Measurements from ENCODE around the gene CST3. TPM values are rescaled to one million over a fixed set of nuclear protein-coding genes. Genes with fewer than 3 reads are reported as not detected.
"Not testable (repeated sequence)": the region's sequence is repeated elsewhere in the genome, so short reads cannot be mapped to it uniquely, and the experiment has no call there.

Gene CST3
- total RNA-seq, 1 experiment from 2014 or later = 331 TPM

DNA sequence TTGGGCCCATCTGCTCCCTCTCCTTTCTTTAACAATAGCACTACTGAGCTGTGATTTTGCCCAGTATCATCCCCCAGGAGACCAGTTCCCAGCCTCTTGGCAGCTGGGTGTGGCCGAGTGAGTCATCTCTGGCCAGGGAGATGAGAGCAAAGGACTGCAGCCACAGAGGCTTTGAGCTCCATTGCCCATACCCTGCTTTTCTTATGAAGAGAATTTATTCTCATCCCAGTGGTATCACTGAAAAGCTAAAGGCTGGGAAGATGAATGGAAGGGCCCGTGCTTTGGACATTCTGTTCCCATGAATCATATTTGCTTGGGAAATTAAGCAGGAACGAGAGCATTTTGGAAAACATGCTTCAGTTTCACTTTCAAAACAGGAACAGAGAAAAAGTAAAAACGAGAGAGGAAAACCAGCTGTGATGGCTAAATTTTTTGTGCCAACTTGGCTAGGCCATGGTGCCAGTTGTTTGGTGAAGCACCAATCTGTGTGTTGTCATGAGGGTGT lies 14.9 kb downstream of the CST3 start:
- ChIA-PET CTCF (no interaction called here), POLR2A (ENCODE audit: unreplicated experiment) (no interaction called here)
- H3K79me2 ChIP-seq (ENCODE audit: low read length) = no peaks in the 10 kb centered on the region
- peak; percentile 100 for ATAC-seq
- H4K20me1 ChIP-seq (ENCODE audit: low read length) = no peaks in the 10 kb centered on the region
- H3K4me1 ChIP-seq (ENCODE audit: insufficient read depth, low read length) = peaks cover 31% of the 10 kb centered on the region
- peak overlapping the region; percentile 72 for H3K4me3 ChIP-seq (ENCODE audit: low read length)
- peak overlapping the region; percentile 89 for H3K27ac ChIP-seq (ENCODE audit: low read length)
- H3K9ac ChIP-seq (ENCODE audit: low read length) = peak overlapping the region; percentile 77
- H3K9me2 ChIP-seq (replicated peaks; ENCODE audit: low read length) = no peaks in the 10 kb centered on the region
- H3F3A ChIP-seq (ENCODE audit: low read length, unreplicated experiment) = no peaks in the 10 kb centered on the region
- TSS peak; percentile 78 for BruUV-seq (replicated peaks)
- intact Hi-C loops (cut with micrococcal nuclease) = no loop called here
- H3K36me3 ChIP-seq (ENCODE audit: low read depth, low read length) = no peaks in the 10 kb centered on the region
- TF ChIP-seq, protein P1, sequence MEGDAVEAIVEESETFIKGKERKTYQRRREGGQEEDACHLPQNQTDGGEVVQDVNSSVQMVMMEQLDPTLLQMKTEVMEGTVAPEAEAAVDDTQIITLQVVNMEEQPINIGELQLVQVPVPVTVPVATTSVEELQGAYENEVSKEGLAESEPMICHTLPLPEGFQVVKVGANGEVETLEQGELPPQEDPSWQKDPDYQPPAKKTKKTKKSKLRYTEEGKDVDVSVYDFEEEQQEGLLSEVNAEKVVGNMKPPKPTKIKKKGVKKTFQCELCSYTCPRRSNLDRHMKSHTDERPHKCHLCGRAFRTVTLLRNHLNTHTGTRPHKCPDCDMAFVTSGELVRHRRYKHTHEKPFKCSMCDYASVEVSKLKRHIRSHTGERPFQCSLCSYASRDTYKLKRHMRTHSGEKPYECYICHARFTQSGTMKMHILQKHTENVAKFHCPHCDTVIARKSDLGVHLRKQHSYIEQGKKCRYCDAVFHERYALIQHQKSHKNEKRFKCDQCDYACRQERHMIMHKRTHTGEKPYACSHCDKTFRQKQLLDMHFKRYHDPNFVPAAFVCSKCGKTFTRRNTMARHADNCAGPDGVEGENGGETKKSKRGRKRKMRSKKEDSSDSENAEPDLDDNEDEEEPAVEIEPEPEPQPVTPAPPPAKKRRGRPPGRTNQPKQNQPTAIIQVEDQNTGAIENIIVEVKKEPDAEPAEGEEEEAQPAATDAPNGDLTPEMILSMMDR (conservative IDR thresholded peaks at IDR 0.05; ENCODE audit: low read depth, low read length) = no peak
- TF ChIP-seq EZH2 (IDR thresholded peaks at IDR 0.05; ENCODE audit: low read length, unreplicated experiment) (no peak), EZH2phosphoT487 (IDR thresholded peaks at IDR 0.05; ENCODE audit: borderline replicate concordance, low read length) (no peak)
- peak overlapping the region; percentile 94 for H3K4me2 ChIP-seq (ENCODE audit: low read length)
- peak; percentile 92 for DNase-seq
- no peaks in the 10 kb centered on the region for H3K9me3 ChIP-seq (ENCODE audit: low read length)
- H2AFZ ChIP-seq (ENCODE audit: low read length) = peak overlapping the region; percentile 80
- H3K27me3 ChIP-seq (ENCODE audit: low read length) = no peaks in the 10 kb centered on the region

GRCh38 chr20:23622401-23622800 lies 15.4 kb downstream of the CST3 start:
- peak overlapping the region; percentile 77; the same call in 1 of the 2 replicates for H3K9ac ChIP-seq (ENCODE audit: low read length)
- POLR2A ChIA-PET (ENCODE audit: unreplicated experiment); H3K9me3 ChIP-seq (ENCODE audit: low read length); H3K27me3 ChIP-seq (ENCODE audit: low read length); intact Hi-C loops (cut with micrococcal nuclease); H3K9me2 ChIP-seq (replicated peaks; ENCODE audit: low read length); H4K20me1 ChIP-seq (ENCODE audit: low read length); CTCF ChIA-PET; DNase-seq; BruUV-seq (replicated peaks); H2AFZ ChIP-seq (ENCODE audit: low read length); H3K36me3 ChIP-seq (ENCODE audit: low read depth, low read length); ATAC-seq; H3K79me2 ChIP-seq (ENCODE audit: low read length); H3F3A ChIP-seq (ENCODE audit: low read length, unreplicated experiment): not testable (repeated sequence)
- H3K4me3 ChIP-seq (ENCODE audit: low read length) = peak overlapping the region; percentile 72; the same call in 1 of the 2 replicates
- peaks cover 31% of the 10 kb centered on the region for H3K4me1 ChIP-seq (ENCODE audit: insufficient read depth, low read length)
- H3K4me2 ChIP-seq (ENCODE audit: low read length) = peak overlapping the region; percentile 94
- peak overlapping the region; percentile 89 for H3K27ac ChIP-seq (ENCODE audit: low read length)

DNA sequence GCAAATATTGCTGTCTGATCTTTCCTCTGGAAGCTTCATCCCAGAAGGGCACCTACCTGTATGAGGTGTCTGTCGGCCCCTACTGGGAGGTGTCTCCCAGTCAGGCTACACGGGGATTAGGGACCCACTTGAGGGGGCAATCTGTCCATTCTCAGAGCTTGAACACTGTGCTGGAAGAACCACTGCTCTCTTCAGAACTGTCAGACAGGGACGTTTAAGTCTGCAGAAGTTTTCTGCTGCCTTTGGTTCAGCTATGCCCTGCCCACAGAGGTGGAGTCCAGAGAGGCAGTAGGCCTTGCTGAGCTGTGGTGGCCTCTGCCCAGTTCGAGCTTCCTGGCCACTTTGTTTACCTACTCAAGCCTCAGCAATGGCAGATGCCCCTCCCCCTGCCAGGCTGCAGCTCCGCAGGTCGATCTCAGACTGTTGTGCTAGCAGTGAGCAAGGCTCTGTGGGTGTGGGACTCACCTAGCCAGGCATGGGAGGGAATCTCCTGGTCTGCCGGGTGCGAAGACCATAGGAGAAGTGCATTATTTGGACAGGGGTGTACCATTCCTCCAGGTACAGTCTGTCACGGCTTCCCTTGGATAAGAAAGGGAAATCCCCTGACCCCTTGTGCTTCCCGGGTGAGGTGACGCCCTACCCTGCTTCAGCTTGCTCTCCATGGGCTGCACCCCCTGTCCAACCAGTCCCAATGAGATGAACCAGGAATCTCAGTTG lies 16.9 kb downstream of the CST3 start:
- CTCF ChIA-PET; BruUV-seq (replicated peaks); H3K4me2 ChIP-seq (ENCODE audit: low read length); POLR2A ChIA-PET (ENCODE audit: unreplicated experiment); DNase-seq; H2AFZ ChIP-seq (ENCODE audit: low read length); H3K27me3 ChIP-seq (ENCODE audit: low read length); H3K79me2 ChIP-seq (ENCODE audit: low read length); H3K36me3 ChIP-seq (ENCODE audit: low read depth, low read length); H3K27ac ChIP-seq (ENCODE audit: low read length); H3K9me3 ChIP-seq (ENCODE audit: low read length); H3K9me2 ChIP-seq (replicated peaks; ENCODE audit: low read length); H3K4me3 ChIP-seq (ENCODE audit: low read length); H4K20me1 ChIP-seq (ENCODE audit: low read length); H3K9ac ChIP-seq (ENCODE audit: low read length); ATAC-seq; H3F3A ChIP-seq (ENCODE audit: low read length, unreplicated experiment); intact Hi-C loops (cut with micrococcal nuclease): not testable (repeated sequence)
- H3K4me1 ChIP-seq (ENCODE audit: insufficient read depth, low read length) = peaks cover 22% of the 10 kb centered on the region
